ENCODE data around the gene MYO6.

Gene MYO6

GRCh38 chr6:75943381-75943780, 194.3 kb downstream of the MYO6 start:
- intact Hi-C loops (cut with micrococcal nuclease), result no loop called here
- no peaks in the 10 kb centered on the region for H3K36me3 Mint-ChIP-seq (ENCODE audit: low read depth)
- no peak overlapping the region for H3K27ac Mint-ChIP-seq
- no peaks in the 10 kb centered on the region for H3K27me3 Mint-ChIP-seq
- H3K4me3 Mint-ChIP-seq, result no peak overlapping the region
- H3K9me3 Mint-ChIP-seq, result no peaks in the 10 kb centered on the region
- H3K4me1 Mint-ChIP-seq (ENCODE audit: low read depth), result no peaks in the 10 kb centered on the region

GRCh38 chr6:75946146-75946831, 197.2 kb downstream of the MYO6 start:
- Mint-ChIP-seq H3K9me3 (no peaks in the 10 kb centered on the region), H3K4me1 (ENCODE audit: low read depth) (no peaks in the 10 kb centered on the region), H3K36me3 (ENCODE audit: low read depth) (no peaks in the 10 kb centered on the region), H3K27ac (no peak overlapping the region), H3K27me3 (no peaks in the 10 kb centered on the region), H3K4me3 (no peak overlapping the region)
- intact Hi-C loops (cut with micrococcal nuclease), result no loop called here

- no peaks in the 10 kb centered on the region for H3K27me3 Mint-ChIP-seq
Observed at GRCh38 chr6:75947935-75948334, 198.9 kb downstream of the MYO6 start.

GRCh38 chr6:75952128-75952527, 203.1 kb downstream of the MYO6 start:
- Mint-ChIP-seq H3K27me3 (no peaks in the 10 kb centered on the region), H3K4me3 (no peak overlapping the region), H3K9me3 (peaks cover 8% of the 10 kb centered on the region), H3K4me1 (ENCODE audit: low read depth) (no peaks in the 10 kb centered on the region), H3K36me3 (ENCODE audit: low read depth) (no peaks in the 10 kb centered on the region), H3K27ac (no peak overlapping the region)
- intact Hi-C loops (cut with micrococcal nuclease), result no loop called here

More at GRCh38 chr6:75947935-75948334, 198.9 kb downstream of the MYO6 start:
- Mint-ChIP-seq H3K36me3 (ENCODE audit: low read depth) (no peaks in the 10 kb centered on the region), H3K9me3 (no peaks in the 10 kb centered on the region), H3K4me1 (ENCODE audit: low read depth) (no peaks in the 10 kb centered on the region), H3K4me3 (no peak overlapping the region), H3K27ac (no peak overlapping the region)
- intact Hi-C loops (cut with micrococcal nuclease), result no loop called here

GRCh38 chr6:75963569-75963968, 214.5 kb downstream of the MYO6 start:
- Mint-ChIP-seq H3K4me1 (ENCODE audit: low read depth) (no peaks in the 10 kb centered on the region), H3K27me3 (no peaks in the 10 kb centered on the region), H3K36me3 (ENCODE audit: low read depth) (no peaks in the 10 kb centered on the region), H3K27ac (no peak overlapping the region), H3K4me3 (no peak overlapping the region), H3K9me3 (peaks cover 18% of the 10 kb centered on the region)
- intact Hi-C loops (cut with micrococcal nuclease), result no loop called here

- H3K27me3 Mint-ChIP-seq, result no peaks in the 10 kb centered on the region
- no peak overlapping the region for H3K4me3 Mint-ChIP-seq
- no peak overlapping the region for H3K27ac Mint-ChIP-seq
- H3K4me1 Mint-ChIP-seq (ENCODE audit: low read depth), result no peaks in the 10 kb centered on the region
- no peaks in the 10 kb centered on the region for H3K9me3 Mint-ChIP-seq
- intact Hi-C loops (cut with micrococcal nuclease), result no loop called here
- no peaks in the 10 kb centered on the region for H3K36me3 Mint-ChIP-seq (ENCODE audit: low read depth)
Observed at GRCh38 chr6:75968143-75968542, 219.1 kb downstream of the MYO6 start.
